ENCODE measurements around the gene LMOD1.

LMOD1 gene

DNA sequence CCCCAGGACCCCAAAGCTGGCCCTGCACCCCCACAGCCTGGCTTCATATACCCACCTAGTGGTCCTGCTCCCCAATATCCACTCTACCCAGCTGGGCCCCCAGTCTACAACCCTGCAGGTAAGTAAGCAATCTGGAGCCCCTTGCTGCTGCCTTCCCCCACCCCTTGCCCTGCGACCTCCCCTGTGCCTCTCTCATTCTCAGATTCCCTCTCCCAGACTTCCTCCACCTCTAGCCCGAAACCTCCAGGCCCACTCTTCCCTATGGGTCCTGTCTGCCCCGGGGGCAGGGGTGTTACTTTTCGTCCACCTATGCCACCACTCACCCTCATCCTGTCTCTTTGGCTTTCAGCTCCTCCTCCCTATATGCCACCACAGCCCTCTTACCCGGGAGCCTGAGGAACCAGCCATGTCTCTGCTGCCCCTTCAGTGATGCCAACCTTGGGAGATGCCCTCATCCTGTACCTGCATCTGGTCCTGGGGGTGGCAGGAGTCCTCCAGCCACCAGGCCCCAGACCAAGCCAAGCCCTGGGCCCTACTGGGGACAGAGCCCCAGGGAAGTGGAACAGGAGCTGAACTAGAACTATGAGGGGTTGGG is 54.8 kb downstream of the LMOD1 start:
- TF ChIP-seq JUND (IDR thresholded peaks at IDR 0.05; ENCODE audit: low read depth): no peak
- DNase-seq (ENCODE audit: low read depth in 1 of 2, low spot score in 1 of 2): no peak
- in situ Hi-C loops (cut with HindIII; ENCODE audit: low pct_unique_long_range_greater_than_20kb, low sequenced_read_pairs): no loop called here

GRCh38 chr1:201890806-201891450 is 55.4 kb downstream of the LMOD1 start:
- in situ Hi-C loops (cut with HindIII; ENCODE audit: low pct_unique_long_range_greater_than_20kb, low sequenced_read_pairs): no loop called here
- DNase-seq (ENCODE audit: low read depth in 1 of 2, low spot score in 1 of 2): no peak
- TF ChIP-seq JUND (IDR thresholded peaks at IDR 0.05; ENCODE audit: low read depth): no peak

GRCh38 chr1:201890223-201890622 is 56.1 kb downstream of the LMOD1 start:
- in situ Hi-C loops (cut with HindIII; ENCODE audit: low pct_unique_long_range_greater_than_20kb, low sequenced_read_pairs): no loop called here
- no peak for TF ChIP-seq JUND (IDR thresholded peaks at IDR 0.05; ENCODE audit: low read depth)
- DNase-seq (ENCODE audit: low read depth in 1 of 2, low spot score in 1 of 2): no peak

DNA sequence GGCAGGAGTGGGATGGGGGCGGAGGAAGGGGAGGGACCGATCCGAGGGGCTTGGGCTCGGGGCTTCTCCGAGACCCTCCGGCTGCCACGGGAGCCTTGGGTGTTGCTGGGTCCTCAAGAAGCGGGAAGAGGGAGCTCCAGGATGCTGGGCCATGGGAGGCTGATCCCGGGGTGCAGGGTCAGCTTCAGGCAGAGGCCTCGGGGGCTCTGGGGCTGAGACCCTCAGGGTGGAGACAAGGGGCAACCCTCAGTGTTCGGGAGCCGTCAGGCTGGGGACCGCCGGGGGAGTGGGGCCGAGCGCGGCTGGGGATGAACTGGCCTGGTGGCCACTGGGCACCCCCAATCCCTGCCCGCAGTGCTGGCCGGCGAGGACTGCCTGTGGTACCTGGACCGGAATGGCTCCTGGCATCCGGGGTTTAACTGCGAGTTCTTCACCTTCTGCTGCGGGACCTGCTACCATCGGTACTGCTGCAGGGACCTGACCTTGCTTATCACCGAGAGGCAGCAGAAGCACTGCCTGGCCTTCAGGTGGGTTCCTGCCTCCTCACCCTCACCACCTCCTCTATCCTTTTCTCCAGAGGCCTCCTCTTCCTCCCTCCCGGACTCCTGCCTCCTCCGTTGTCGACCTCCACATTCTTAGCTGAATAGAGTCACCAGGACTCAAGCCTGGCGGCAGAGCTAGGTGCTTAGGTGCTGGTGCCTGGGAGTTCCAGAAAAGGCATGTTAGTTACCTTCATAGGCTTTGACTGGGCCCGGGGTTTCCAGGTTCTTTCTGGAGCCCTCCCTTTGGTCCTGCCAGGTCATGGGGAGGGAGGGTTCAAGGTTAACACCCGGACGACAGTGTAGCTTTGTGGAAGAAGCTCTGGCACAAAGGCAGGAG is 57.0 kb downstream of the LMOD1 start:
- in situ Hi-C loops (cut with HindIII; ENCODE audit: low pct_unique_long_range_greater_than_20kb, low sequenced_read_pairs): no loop called here
- no peak for TF ChIP-seq JUND (IDR thresholded peaks at IDR 0.05; ENCODE audit: low read depth)
- no peak for DNase-seq (ENCODE audit: low read depth in 1 of 2, low spot score in 1 of 2)

GRCh38 chr1:201888282-201889089 is 57.9 kb downstream of the LMOD1 start, which contains the start of gene SHISA4:
SHISA4 (plus strand) TSS chr1:201888898; CDS start chr1:201888995, 97 bp downstream.
- DNase-seq (ENCODE audit: low read depth in 1 of 2, low spot score in 1 of 2): peak; percentile 96 to 97
- in situ Hi-C loops (cut with HindIII; ENCODE audit: low pct_unique_long_range_greater_than_20kb, low sequenced_read_pairs): no loop called here
- no peak for TF ChIP-seq JUND (IDR thresholded peaks at IDR 0.05; ENCODE audit: low read depth)

- no peak for DNase-seq (ENCODE audit: low read depth in 1 of 2, low spot score in 1 of 2)
- in situ Hi-C loops (cut with HindIII; ENCODE audit: low pct_unique_long_range_greater_than_20kb, low sequenced_read_pairs): no loop called here
- TF ChIP-seq JUND (IDR thresholded peaks at IDR 0.05; ENCODE audit: low read depth): no peak
Observed at GRCh38 chr1:201887116-201887866, 59.1 kb downstream of the LMOD1 start.

DNA sequence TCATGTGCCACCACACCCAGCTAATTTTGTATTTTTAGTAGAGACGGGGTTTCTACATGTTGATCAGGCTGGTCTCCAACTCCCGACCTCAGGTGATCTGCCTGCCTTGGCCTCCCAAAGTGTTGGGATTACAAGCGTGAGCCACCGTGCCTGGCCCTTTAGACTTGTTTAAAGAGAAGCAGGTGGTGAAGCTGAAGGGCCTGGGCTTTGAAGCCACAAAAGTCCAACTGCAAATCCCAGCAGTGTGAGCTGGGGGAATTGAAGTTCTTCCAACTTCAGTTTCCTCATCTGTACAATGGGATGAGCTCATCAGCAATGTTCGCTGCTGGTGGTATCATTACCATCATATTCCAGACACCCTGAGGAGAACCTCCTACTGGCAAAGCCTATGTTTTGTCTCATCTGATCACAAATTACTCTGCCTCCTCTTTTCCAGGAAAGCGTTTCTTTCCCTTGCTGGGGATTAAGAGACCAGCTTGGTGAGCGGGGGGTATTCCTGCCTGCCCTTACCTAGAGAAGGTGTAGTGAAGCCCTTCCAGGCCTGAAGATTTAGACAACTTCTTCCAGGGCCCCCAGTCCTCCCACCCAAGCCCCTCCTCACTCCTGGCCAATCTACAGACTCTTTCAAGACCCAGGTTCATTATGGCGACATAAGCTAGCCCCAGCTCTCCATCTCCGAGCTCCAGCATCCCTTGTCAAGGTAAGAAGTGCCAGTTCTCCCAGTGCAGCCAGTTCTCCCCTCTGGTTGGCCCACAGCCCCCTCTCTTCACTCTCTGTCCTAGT is 60.1 kb downstream of the LMOD1 start:
- in situ Hi-C loops (cut with HindIII; ENCODE audit: low pct_unique_long_range_greater_than_20kb, low sequenced_read_pairs): no loop called here
- no peak for TF ChIP-seq JUND (IDR thresholded peaks at IDR 0.05; ENCODE audit: low read depth)
- DNase-seq (ENCODE audit: low read depth in 1 of 2, low spot score in 1 of 2): no peak

DNA sequence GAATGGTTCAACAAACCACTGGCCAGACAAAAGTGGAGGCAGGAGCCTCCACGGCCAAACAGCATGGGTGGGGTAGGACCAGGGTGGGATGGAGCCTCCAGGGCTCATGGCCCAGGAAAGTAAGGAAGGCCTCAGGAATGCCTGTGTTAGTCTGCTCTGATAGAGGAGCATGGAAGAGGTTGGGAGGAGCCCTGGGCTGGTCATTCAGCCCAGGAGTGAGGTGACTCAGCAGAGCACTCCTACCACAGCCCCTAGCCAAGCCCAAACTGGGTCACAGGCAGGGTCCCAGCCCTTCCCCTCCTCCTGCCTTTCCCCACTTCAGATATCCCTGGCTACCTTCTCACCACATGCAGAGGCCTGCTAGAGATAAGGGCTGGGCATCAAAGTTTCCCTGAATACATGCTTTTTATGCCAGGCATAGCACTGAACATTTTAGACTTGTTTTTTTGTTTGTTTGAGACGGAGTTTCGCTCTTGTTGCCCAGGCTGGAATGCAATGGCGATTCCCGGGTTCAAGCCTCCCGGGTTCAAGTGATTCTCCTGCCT is 60.7 kb downstream of the LMOD1 start:
- no peak for DNase-seq (ENCODE audit: low read depth in 1 of 2, low spot score in 1 of 2)
- TF ChIP-seq JUND (IDR thresholded peaks at IDR 0.05; ENCODE audit: low read depth): no peak
- in situ Hi-C loops (cut with HindIII; ENCODE audit: low pct_unique_long_range_greater_than_20kb, low sequenced_read_pairs): no loop called here

DNA sequence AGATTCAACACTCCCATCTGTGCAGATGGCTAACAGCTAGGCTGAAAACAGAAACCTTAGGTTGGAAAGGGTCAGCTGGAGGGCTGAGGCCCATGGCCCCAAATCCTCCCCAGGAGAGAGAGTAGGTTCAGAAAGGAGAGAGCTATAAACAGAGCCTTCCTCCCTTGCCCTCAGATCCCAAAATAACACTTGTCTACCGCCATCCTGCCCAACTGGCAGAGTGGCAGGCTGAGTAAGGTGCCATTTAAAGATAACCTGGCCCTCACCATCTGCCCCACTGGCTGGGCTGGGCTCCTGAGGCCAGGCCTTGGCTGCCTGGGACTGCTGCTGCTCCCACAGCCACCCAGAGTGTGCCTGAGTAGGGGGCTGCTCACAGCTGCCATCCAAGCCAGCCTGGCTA is 61.9 kb downstream of the LMOD1 start:
- in situ Hi-C loops (cut with HindIII; ENCODE audit: low pct_unique_long_range_greater_than_20kb, low sequenced_read_pairs): no loop called here
- no peak for TF ChIP-seq JUND (IDR thresholded peaks at IDR 0.05; ENCODE audit: low read depth)
- no peak for DNase-seq (ENCODE audit: low read depth in 1 of 2, low spot score in 1 of 2)

DNA sequence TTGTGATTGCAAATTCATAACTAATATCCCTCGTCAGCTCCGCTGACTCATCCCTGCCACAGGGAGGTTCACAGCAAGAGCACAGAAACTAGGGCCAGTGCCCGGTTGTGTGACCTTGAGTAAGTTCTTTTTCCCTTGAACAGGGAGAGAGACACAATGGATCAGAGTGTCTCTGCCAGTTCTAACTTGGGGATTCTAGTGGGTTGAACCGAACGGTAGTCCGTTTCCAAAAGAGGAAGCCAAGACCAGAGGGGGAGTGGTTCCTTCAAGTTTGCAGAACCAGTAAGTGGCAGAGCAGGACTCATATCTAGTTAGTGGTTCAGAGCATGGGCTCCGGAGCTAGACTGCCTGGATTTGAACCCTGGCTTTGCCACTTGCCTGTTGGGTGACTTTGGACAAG is 62.6 kb downstream of the LMOD1 start:
- in situ Hi-C loops (cut with HindIII; ENCODE audit: low pct_unique_long_range_greater_than_20kb, low sequenced_read_pairs): no loop called here
- DNase-seq (ENCODE audit: low read depth in 1 of 2, low spot score in 1 of 2): no peak
- no peak for TF ChIP-seq JUND (IDR thresholded peaks at IDR 0.05; ENCODE audit: low read depth)

DNA sequence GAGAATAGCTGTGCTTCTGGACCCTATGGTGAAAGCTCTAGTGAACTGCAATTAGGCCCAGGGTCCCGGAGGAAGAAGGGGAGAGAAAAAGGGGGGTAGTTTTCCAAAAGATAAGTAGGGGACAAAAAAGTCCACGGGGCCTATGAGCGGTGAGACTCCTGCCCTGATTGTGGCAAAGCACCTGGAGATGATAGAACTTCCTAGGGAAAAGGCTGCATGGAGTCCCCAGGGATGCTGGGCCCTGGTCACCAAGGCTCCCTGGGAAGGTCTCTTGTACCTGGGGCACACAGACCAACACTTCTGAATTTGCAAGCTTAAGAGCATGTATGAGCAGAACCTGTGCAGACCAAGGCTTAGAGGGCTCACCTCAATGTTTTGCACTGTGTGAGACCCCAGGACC is 63.1 kb downstream of the LMOD1 start:
- no peak for DNase-seq (ENCODE audit: low read depth in 1 of 2, low spot score in 1 of 2)
- TF ChIP-seq JUND (IDR thresholded peaks at IDR 0.05; ENCODE audit: low read depth): no peak
- in situ Hi-C loops (cut with HindIII; ENCODE audit: low pct_unique_long_range_greater_than_20kb, low sequenced_read_pairs): no loop called here

Measured in T47D (cell line).